Germinal center (tissue), 1 donor: ENCODE measurements around the gene KSR2.
"Not testable (repeated sequence)": the region's sequence is repeated elsewhere in the genome, so short reads cannot be mapped to it uniquely, and the experiment has no call there.

ENCODE experiments used
- DNase-seq: peaks from one replicate; pipeline ENCODE4 v3.0.0; 2012; ENCODE audit warnings: mixed read lengths, low spot score

The KSR2 gene

GRCh38 chr12:117968826-117969659, at the start of gene KSR2:
Gene KSR2 (minus strand): TSS chr12:117968990. CDS start chr12:117968255, 735 bp downstream.
- DNase-seq: peak; percentile 85

- DNase-seq: no peak
These were observed 49.1 kb upstream of the KSR2 start for GRCh38 chr12:118017926-118018325.

- peak; percentile 97 for DNase-seq
These were observed 47.9 kb upstream of the KSR2 start, which contains the start of gene RFC5 for GRCh38 chr12:118016424-118017264. Gene RFC5 (plus strand): TSS chr12:118016703. CDS start chr12:118016828, 125 bp downstream.

- peak; percentile 3 for DNase-seq
These were observed 47.2 kb upstream of the KSR2 start for GRCh38 chr12:118015944-118016343.

GRCh38 chr12:118015306-118015705, 46.5 kb upstream of the KSR2 start:
- DNase-seq: no peak

GRCh38 chr12:118013283-118013682, 44.5 kb upstream of the KSR2 start:
- no peak for DNase-seq

GRCh38 chr12:118011961-118012360, 43.2 kb upstream of the KSR2 start:
- no peak for DNase-seq

GRCh38 chr12:118011377-118011776, 42.6 kb upstream of the KSR2 start:
- DNase-seq: no peak

GRCh38 chr12:118010903-118011302, 42.1 kb upstream of the KSR2 start:
- DNase-seq: no peak

GRCh38 chr12:117999806-118000205, 31.0 kb upstream of the KSR2 start:
- not testable (repeated sequence) for DNase-seq

- no peak for DNase-seq
These were observed 29.9 kb upstream of the KSR2 start for GRCh38 chr12:117998719-117999118.

- no peak for DNase-seq
These were observed 26.0 kb upstream of the KSR2 start for GRCh38 chr12:117994551-117995438.

GRCh38 chr12:117986705-117987469, 18.1 kb upstream of the KSR2 start:
- no peak for DNase-seq

GRCh38 chr12:117985182-117985581, 16.4 kb upstream of the KSR2 start:
- no peak for DNase-seq

- no peak for DNase-seq
These were observed 12.5 kb upstream of the KSR2 start for GRCh38 chr12:117981267-117981666.

- no peak for DNase-seq
These were observed 11.8 kb upstream of the KSR2 start for GRCh38 chr12:117980616-117981015.

GRCh38 chr12:117977373-117977772, 8.6 kb upstream of the KSR2 start:
- DNase-seq: no peak

GRCh38 chr12:117975006-117975405, 6.2 kb upstream of the KSR2 start:
- DNase-seq: no peak

- DNase-seq: no peak
These were observed 3.5 kb upstream of the KSR2 start for GRCh38 chr12:117972301-117972700.

GRCh38 chr12:117970334-117970733, 1.5 kb upstream of the KSR2 start:
- no peak for DNase-seq

GRCh38 chr12:117968151-117968789, 520 bp downstream of the KSR2 start:
- DNase-seq: no peak
